ENCODE measurements around the gene CDC14B. TPM values are rescaled to one million over a fixed set of nuclear protein-coding genes. Genes with fewer than 3 reads are reported as not detected.

Gene CDC14B
- total RNA-seq, 1 donor from 2014 or later = 53.2 TPM

- DNase-seq (ENCODE audit: low spot score, unreplicated experiment) = no peak
- Mint-ChIP-seq H3K4me3 (ENCODE audit: low read depth) (no peak overlapping the region), H3K9me3 (ENCODE audit: low read depth) (no peaks in the 10 kb centered on the region), H3K4me1 (ENCODE audit: low read depth) (no peaks in the 10 kb centered on the region), H3K27ac (no peak overlapping the region), H3K27me3 (no peaks in the 10 kb centered on the region), H3K36me3 (ENCODE audit: insufficient read depth) (peaks cover 21% of the 10 kb centered on the region)
- no peak for TF ChIP-seq CTCF (IDR thresholded peaks at IDR 0.05; ENCODE audit: unreplicated experiment)
Observed at GRCh38 chr9:96524045-96524444, 95.6 kb downstream of the CDC14B start.

GRCh38 chr9:96523374-96523773 is 96.3 kb downstream of the CDC14B start:
- TF ChIP-seq CTCF (IDR thresholded peaks at IDR 0.05; ENCODE audit: unreplicated experiment) = no peak
- Mint-ChIP-seq H3K27ac (no peak overlapping the region), H3K4me3 (ENCODE audit: low read depth) (no peak overlapping the region), H3K27me3 (no peaks in the 10 kb centered on the region), H3K36me3 (ENCODE audit: insufficient read depth) (peaks cover 17% of the 10 kb centered on the region), H3K4me1 (ENCODE audit: low read depth) (no peaks in the 10 kb centered on the region), H3K9me3 (ENCODE audit: low read depth) (no peaks in the 10 kb centered on the region)
- no peak for DNase-seq (ENCODE audit: low spot score, unreplicated experiment)

GRCh38 chr9:96522366-96522765 is 97.3 kb downstream of the CDC14B start:
- peaks cover 15% of the 10 kb centered on the region for H3K36me3 Mint-ChIP-seq (ENCODE audit: insufficient read depth)
- H3K27ac Mint-ChIP-seq = peak overlapping the region; percentile 19
- no peak for TF ChIP-seq CTCF (IDR thresholded peaks at IDR 0.05; ENCODE audit: unreplicated experiment)
- H3K27me3 Mint-ChIP-seq = no peaks in the 10 kb centered on the region
- no peak for DNase-seq (ENCODE audit: low spot score, unreplicated experiment)
- no peaks in the 10 kb centered on the region for H3K4me1 Mint-ChIP-seq (ENCODE audit: low read depth)
- no peak overlapping the region for H3K4me3 Mint-ChIP-seq (ENCODE audit: low read depth)
- no peaks in the 10 kb centered on the region for H3K9me3 Mint-ChIP-seq (ENCODE audit: low read depth)

- H3K36me3 Mint-ChIP-seq (ENCODE audit: insufficient read depth) = peaks cover 15% of the 10 kb centered on the region
- no peak overlapping the region for H3K4me3 Mint-ChIP-seq (ENCODE audit: low read depth)
- H3K9me3 Mint-ChIP-seq (ENCODE audit: low read depth) = no peaks in the 10 kb centered on the region
- no peaks in the 10 kb centered on the region for H3K4me1 Mint-ChIP-seq (ENCODE audit: low read depth)
- no peak for TF ChIP-seq CTCF (IDR thresholded peaks at IDR 0.05; ENCODE audit: unreplicated experiment)
- DNase-seq (ENCODE audit: low spot score, unreplicated experiment) = no peak
- H3K27me3 Mint-ChIP-seq = no peaks in the 10 kb centered on the region
- peak overlapping the region; percentile 4 for H3K27ac Mint-ChIP-seq
Observed at GRCh38 chr9:96519787-96520186, 99.9 kb downstream of the CDC14B start.

GRCh38 chr9:96519095-96519494 is 100.5 kb downstream of the CDC14B start:
- no peaks in the 10 kb centered on the region for H3K27me3 Mint-ChIP-seq
- peaks cover 15% of the 10 kb centered on the region for H3K36me3 Mint-ChIP-seq (ENCODE audit: insufficient read depth)
- H3K27ac Mint-ChIP-seq = no peak overlapping the region
- H3K4me3 Mint-ChIP-seq (ENCODE audit: low read depth) = no peak overlapping the region
- no peaks in the 10 kb centered on the region for H3K9me3 Mint-ChIP-seq (ENCODE audit: low read depth)
- H3K4me1 Mint-ChIP-seq (ENCODE audit: low read depth) = no peaks in the 10 kb centered on the region
- TF ChIP-seq CTCF (IDR thresholded peaks at IDR 0.05; ENCODE audit: unreplicated experiment) = no peak
- DNase-seq (ENCODE audit: low spot score, unreplicated experiment) = no peak

All from progenitor cell of endocrine pancreas (in vitro differentiated cells).